HG03175 (cell line): Measurements from ENCODE around the gene LAMTOR3.

Experiments
- ATAC-seq: cut with Tn5 transposase; IDR thresholded peaks from one replicate; pipeline ENCODE4 v1.9.1; 2021; ENCODE audit warnings: mild to moderate bottlenecking, moderate library complexity; ENCODE audit not compliant: unreplicated experiment

The LAMTOR3 gene

DNA sequence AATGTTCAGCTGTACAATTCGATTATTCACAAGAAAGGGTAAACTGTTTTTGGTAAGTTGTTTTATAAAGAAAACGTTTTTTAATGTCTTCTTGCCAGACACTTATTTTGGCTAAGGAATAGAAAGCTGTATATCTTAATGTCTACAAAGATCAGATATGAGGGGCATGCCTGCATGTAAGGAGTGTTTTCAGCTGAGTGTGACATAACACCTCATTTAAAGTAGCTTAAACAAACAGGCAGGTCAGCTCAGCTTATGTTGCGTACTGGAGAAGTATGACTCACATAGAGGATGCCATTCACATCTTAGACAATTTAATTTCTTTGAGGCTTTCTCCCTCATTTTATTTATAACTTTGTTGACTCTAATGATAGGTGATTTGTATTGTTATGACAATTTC is 30.4 kb downstream of the LAMTOR3 start:
- ATAC-seq = no peak

DNA sequence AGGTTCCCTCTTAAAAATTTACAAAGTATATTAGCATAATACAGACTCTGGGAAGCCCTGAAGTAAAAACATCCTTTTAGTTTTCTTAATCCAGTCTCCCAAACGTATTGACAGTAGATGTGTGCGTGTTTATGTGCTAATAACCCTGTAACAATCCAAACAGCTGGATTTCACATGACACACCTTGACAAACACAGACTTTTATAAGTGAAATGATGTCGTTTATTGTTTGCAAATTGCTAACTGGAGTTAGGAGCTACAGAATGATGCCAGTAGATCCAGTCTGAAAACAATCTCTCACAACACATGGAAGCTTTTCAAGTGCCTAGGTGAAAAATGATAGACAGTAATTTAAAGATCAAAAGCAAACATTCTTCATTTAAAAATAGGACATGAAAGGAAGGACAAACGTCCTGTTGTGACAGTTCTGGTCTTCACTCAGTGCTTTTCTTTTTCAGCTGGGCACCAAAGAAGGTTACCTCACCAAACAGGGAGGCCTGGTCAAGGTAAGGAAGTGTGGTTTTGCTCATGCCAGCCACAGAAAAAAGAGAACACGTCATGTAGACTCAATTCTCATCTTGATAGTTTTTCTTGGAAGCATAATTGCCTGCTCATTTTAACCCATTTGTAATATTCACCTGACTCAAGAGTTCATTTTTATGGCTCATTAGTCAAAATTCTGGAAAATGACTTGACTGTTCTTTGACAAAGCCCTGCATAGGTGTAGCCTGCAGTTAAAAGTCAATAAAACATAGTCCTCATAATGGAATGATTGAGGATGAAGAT is 32.9 kb downstream of the LAMTOR3 start:
- peak; percentile 56 for ATAC-seq

DNA sequence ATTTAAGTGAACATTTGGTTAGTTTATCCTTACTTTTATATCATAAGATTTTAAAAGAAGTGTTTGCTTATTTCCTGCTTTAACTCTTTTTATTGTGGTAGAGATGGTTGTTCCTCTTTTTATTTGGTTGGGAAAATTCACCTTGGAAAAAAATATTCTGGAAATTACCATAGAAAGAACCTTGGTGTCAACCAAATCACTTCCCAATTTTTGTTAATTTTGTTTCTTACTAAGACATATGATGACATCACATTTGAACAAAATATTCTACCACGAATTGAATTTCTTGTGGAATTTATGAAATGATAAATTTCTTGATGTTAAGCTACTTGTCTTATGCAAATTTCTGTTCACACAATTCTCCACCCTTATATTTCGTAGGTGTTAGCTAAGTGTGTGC is 33.7 kb downstream of the LAMTOR3 start:
- ATAC-seq = no peak

DNA sequence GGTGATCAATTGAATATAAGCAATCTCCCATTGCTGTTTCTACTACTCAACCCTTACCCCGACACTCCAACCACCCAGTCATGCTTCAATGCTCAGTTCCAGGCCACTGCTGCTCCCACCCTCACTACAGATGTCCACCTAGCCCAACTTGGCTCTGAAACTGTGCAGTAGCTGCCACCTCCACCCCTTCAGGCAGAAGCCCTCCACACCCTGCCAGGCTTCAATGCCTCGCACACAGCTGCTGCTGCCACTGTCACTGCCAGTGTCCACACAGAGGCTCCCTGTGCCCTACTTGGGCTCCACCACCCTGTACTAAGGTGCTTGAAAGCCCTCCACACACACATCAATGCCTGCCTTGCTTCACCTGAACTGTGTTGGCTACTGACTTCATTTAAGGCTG is 34.6 kb downstream of the LAMTOR3 start:
- ATAC-seq = peak; percentile 64

DNA sequence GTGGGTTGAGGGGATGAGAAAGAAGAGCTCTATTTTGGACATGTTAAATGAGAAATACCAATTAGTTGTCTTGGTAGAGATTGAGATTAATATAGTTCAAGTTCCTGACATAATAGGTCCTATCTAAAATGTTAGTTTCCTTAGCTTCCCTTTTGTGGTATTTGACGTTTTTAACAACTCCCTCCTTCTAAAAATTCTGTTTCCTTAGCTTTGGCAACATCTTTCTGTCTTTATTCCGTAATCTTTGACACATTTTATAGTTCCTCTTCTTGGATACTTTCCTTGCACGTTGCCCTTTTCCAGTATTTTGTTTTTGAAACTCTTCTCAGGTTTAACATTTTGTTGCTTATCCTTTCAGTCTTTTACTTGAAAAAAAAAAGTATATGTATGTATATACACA is 36.9 kb downstream of the LAMTOR3 start:
- no peak for ATAC-seq

DNA sequence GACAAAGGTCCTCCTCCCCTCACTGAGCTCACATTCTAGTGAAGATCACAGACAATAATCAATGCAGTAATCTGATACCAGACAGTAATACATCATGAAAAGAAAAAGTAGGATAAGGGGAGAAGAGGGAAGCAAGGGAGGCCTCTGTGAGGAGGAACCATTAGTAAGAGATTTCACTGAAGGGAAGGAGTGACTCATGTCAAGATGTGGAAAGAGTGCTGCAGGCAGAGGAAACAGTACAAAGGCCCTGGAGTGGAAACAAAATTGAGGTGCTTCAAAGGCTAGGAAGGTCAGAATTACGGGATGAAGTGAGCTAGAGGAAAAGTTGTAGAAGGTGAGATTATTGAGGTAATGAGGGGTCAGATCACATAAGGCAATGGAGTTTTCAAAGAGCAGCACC is 38.1 kb downstream of the LAMTOR3 start:
- no peak for ATAC-seq

DNA sequence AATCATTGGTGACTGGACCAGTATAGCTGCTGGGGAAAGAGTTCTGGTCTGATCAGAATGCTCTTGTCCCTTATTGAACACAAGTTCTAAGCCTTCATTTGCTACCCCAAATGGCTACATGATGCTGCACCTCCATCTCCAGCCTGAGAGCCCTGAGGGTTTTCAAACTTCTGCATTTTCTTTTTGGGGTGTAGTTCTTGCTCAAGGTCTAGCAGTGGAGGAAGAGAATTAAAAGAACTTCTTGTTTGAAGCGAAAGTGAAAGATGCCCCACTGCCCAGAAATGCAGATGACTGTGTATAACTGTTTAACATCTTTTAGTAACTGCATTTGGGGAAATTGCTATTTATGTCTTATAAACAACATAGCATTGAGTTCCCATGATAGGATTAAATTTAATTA is 38.5 kb downstream of the LAMTOR3 start:
- peak; percentile 53 for ATAC-seq

DNA sequence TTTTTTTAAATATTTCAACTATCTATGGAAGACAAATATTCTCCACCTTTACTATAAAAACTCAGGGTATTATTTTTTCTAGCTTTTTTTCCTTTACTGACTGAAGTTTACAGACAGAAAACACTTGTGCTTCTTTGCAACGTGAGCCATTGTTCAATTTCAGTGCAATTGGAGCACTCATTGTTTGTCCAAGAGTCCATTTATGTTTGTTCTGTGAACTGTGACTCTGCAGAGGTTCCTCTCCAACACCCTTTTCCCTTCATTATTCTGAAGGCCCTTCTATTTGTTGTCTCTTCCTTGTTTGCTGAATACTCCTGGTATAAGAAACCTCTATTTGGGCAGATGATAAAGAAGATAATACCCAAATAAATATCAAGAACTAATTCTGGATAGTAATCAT is 40.2 kb downstream of the LAMTOR3 start:
- no peak for ATAC-seq

DNA sequence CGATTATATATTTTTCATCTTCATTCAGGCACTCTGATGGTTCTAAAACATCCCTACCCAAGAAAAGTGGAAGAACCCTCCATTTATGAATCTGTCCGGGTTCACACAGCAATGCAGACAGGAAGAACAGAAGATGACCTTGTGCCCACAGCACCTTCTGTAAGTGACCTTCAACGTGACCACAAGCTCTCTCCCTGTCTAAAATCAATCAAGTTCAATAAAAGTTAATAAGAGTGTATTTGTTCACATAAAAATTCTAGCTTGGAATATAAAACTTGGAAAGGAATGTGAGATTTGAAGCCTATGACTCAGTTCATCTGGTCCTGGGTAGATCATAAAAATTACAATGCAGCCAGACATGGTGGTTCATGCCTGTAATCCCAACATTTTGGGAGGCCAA is 41.0 kb downstream of the LAMTOR3 start:
- ATAC-seq = no peak

DNA sequence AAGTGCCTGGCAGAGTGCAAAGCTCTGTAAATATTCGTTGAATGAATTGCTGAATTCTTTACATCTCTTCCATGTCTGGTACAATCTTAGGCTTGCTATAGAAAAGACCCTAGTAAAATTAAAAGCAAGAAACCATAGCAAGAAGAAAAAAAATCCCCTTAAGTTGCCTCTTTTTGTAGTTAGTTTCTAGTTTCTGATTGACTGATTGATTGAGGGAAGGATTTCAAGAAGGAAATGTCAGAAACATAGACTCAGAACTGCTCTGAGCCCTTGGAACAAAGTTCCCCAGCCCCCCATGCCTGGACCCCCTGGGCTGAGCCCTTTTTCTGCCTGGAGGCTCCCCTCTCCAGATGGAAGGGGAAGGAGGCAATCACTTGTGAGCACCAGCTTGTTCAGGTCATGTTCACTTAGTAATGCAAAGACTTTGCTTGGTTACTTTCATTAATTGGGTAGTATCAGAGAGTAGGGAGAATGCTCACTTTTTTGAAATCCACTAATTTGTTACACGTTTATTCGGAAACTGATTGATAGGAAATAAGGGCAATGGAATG is 42.0 kb downstream of the LAMTOR3 start:
- no peak for ATAC-seq

DNA sequence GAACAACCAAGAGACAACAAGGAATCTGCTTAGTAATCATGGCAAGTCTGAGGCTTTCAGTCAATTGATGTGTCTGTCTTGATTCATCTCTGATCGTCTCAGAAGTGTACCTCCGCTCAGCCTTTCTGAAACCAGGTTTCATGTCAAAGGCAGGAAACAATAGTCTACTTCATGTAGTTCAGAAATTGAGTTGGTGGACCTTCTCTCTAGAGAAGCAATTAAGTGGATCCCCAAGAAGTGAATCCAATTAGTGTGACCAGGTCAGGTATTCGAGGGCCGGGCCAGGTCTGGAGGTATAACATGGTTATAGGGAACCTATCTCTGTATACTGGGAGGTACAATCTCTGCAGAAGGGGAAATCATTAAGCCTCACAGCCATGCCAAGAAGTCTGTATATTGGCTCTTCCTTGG is 45.6 kb downstream of the LAMTOR3 start:
- peak; percentile 26 for ATAC-seq

DNA sequence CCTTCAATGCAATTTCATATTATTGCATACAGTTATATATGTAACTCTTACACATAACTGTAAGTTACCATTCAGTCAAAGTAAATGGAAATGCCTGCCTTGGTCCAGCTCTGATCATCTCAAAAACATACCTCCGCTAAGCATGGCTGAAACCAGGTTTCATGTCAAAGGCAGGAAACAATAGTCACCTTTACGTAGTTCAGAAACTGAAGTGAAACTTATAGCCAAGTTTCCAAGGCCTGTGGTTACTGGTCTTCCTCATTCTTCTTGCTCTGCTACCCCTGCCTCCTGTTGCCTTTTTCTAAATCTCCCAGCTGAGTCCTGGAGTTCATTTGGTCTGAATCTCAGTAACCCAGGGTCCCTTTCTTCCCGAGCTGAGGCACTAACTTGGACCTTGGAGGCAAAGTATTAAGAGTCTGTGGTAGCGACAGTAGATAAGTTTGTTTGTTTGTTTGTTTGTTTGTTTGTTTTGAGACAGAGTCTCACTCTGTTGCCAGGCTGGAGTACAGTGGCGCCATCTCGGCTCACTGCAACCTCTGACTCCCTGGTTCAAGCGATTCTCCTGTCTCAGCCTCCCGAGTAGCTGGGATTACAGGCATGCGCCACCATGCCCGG is 46.8 kb downstream of the LAMTOR3 start:
- peak; percentile 67 for ATAC-seq

DNA sequence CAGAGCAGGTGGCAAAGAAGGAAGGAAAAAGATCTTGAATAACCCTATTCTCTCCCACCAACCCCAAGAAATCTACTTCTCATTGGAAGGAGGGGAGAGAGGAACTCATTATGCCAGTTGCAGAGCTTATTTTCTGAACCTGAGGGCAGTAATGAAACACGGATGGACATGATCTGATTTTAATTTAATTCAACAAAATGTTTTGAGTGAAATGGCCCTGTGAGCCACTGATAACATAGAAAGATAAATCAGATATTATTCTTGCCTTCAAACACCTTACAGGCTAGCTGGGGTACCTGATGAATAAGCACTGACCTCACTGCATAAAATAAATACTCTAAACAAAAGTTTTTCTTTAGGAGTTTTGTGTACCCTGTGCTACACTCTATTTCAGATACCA is 47.3 kb downstream of the LAMTOR3 start:
- no peak for ATAC-seq

DNA sequence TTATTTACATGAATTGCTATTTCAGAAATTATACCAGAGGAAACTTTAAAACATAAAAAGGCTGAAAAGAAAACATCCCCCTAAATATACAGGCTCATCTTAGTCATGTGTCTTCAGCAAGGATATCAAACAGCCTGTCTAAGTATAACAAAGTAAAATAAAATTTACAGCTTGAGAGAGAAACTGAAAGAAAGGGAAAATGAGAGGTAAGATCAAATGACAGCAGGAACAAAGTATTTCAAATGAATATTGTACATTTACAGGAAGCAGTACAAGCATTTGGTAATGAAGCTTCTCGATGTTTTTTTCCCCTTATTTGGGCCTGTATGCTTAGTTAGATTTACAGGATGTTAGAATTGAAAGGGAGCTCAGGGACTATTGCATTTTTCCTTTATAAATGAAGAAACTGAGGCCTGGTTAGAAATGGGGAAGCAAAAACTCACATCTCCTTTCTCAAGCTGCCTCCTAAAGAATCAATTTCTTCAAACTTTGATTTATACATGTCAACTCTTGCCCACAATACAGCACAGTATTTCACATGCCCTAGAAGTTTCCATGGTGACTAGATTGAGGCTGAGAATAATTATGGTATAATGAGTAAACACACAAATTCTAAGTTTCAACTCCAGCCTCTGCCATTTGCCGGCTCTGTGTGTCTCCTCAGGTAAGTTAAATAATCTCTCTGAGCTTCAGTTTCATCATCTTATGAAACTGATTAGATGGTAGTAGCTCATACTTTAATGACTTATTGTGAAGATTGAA is 48.3 kb downstream of the LAMTOR3 start:
- ATAC-seq = peak; percentile 36

DNA sequence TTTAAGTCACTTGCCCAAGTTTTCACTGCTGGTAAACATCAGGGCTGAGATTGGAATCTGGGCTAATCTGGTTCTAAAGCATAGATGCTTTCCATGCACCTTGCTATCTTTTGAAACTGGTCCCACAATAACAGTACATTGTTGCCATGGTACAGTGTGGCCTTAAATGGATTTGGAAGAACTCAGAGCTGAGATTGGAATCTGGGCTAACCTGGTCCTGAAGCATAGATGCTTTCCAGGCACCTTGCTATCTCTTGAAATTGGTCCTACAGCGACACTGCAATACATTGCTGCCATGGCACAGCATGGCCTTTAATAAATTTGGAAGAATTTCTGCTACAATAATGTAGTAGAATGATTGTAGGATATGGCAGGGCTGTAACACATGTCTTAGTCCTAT is 49.0 kb downstream of the LAMTOR3 start:
- no peak for ATAC-seq

DNA sequence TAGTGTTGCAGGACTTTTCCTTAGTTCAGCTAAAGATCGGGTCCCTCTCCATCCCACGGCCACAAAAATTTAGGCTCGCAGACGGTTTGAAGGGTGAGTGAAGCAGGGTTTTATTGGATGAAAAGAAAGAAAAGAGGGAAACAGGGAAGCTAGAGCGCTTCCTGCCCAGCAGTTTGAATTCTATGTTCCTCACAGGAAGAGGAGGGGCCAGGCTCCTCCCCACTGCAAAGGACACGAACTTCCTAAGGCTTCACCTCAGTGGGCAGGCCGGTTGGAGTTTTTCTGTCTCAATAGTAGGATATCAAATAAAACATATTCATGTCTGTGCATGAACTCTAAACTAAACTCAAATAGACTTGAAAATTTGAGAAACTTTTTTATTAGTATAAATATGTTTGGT is 50.2 kb downstream of the LAMTOR3 start:
- no peak for ATAC-seq

DNA sequence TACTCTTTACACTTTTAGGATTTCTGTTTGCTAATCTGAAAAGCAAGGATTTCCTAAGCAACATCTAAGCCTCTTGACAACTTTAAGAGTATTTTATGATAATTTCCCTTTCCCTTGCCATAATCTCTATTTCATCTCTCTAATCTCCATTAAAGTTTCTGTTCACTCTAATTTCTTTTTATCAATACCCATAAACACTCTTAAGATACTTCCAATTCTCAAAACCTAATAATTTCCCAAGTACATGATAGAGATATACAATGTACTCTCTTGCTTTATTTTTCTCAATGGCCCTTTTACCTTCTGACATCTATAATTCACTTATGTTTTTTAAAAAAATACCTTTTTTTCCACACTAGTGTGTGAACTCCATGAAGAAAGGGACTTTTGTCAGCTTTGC is 50.8 kb downstream of the LAMTOR3 start:
- no peak for ATAC-seq

DNA sequence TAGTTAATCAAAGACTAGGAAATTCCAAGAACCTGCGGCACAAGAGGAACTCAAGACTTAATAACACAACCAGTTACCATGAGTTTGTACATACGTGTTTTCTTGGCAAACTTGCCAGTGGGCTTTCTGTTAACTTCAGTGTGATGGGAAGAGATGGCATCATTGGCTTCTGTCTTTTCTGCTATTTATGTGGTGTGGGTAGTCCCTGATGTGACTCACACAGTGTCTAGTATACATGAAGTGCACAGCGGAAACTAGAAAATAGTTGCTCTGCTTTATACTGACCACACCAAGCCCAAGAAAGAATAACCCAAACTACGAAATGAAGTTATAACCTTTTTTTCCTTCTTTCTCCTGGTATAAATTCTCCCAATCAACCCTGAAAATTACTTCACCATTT is 53.1 kb downstream of the LAMTOR3 start:
- no peak for ATAC-seq

DNA sequence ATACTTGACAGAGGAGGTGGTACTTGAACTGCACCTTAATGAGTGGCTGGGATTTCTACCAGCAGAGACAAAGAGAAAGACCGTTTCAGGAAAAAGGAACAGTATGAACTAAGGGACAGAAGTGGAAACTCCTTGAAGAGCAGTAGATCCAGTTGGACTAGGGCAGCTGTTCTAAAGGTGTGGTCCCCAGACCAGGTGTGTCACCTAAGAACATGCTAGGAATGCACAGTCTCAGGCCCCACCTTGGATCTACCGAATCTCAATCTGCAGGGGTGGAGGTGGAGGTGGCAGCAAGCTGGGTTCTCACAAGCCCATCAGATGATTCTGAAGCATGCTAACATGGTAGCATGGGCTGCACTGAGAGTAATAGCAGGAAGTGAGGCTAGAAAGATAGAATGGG is 55.3 kb downstream of the LAMTOR3 start:
- no peak for ATAC-seq

DNA sequence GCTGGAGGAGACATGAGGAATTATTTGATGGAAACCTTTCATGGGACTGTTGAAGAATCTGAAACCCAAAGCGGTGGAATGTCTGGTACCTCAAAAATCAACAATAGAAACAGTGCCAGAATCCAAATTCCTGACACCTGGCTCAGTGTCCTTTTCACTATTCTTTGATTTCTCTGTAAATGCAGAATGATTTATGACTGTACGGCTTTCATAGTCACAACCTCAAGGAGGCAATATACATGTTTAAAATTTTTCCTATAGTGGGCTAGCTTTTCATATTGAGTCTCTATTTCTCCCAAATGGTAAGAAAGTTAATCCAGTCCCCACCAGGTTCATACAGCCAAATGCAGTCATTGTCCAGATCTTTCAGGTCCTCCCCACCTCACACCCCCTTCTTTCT is 58.3 kb downstream of the LAMTOR3 start:
- ATAC-seq = no peak

DNA sequence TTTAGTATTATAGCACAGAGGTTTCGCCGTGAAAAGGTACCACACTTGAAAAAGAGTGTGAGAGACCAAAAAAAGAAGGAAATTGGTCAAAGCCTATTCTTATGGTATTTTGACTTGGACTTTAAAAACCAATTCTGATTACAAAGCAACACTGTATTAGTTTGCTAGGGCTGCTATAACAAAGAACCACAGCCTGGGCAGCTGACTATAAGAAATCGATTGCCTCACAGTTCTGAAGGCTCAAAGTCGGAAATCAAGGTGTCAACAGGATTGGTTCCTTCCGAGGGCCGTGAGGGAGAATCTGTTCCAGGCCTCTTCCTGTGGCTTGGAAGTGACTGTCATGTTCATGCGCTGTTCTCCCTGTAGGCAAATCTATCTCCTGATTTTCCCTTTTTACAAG is 59.7 kb downstream of the LAMTOR3 start:
- no peak for ATAC-seq

DNA sequence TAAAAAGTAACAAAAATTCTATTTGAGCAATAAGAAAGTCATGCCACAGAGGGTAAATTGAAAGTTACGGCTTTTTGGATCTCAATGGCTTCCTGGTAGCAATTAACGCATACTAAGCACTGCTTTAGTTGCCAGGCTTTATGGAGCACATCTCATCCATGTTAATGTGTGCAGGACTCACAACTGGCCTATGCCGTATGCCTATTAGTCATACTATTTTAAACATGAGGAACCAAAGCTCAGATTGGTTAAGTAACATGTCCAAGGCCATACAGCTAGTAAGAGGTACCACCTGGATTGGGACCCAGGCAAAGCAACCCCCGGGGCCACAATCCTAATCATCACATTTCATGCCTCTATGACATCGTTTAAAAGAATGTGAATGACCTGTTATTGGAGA is 60.5 kb downstream of the LAMTOR3 start:
- ATAC-seq = no peak
